ENCODE results near the gene TOMM6. TPM values are rescaled to one million over a fixed set of nuclear protein-coding genes. Genes with fewer than 3 reads are reported as not detected.
A peak's percentile ranks its signal among the peaks of the same experiment; 100 is the strongest.

The TOMM6 gene
- total RNA-seq, 1 experiment from 2014 or later = 197 TPM

DNA sequence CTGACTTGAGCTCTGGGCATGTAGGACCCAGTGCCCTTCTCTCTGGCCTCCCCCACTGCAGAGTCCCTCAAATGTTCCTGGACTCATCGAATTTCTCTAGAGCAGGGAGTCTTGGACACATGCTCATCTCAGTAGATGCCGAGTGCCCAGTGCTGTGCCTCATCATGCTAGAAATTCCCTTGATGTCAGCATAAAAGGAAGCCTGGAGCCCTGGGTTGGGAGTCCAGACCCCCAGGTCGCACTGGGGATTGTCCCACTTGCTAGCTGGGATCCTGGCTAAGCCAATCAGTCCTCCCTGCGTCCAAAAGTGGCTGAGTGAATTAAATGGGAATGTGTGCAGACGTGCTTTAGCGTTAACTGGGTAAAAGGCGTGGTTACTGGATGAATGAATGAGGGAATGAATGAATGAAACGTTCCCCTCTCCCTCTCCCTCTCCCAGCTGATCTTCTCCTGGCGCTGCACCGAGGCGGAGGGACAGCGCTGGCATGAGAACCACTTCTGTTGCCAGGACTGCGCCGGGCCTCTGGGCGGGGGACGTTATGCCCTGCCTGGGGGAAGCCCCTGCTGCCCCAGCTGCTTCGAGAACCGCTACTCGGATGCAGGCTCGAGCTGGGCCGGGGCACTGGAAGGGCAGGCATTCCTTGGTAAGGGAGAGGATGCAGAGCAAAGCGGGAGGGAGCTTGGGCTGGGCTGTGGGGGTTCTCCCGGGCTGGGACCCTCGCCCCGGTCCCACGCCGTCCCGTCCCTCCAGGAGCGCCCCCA lies 1.6 kb upstream of the TOMM6 start:
- Histone ChIP-seq H3K9me3 (ENCODE audit: low read depth, low read length, poor library complexity, severe bottlenecking) (no peaks in the 10 kb centered on the region), H3K4me3 (ENCODE audit: low read depth, low read length, poor library complexity, severe bottlenecking) (peak overlapping the region; percentile 86), H3K36me3 (ENCODE audit: insufficient read depth, low read length, poor library complexity, severe bottlenecking) (peaks cover 20% of the 10 kb centered on the region), H3K27ac (ENCODE audit: low read depth, low read length, poor library complexity, severe bottlenecking) (no peak overlapping the region), H3K4me1 (ENCODE audit: insufficient read depth, low read length, poor library complexity, severe bottlenecking) (peaks cover 10% of the 10 kb centered on the region), H3K27me3 (replicated peaks; ENCODE audit: insufficient read depth, low read depth, low read length, poor library complexity) (no peaks in the 10 kb centered on the region)
- intact Hi-C loops (cut with micrococcal nuclease; ENCODE audit: unreplicated experiment) = loop anchor here (5.0 kb wide), 2 partner anchors 151 to 1111 kb away; no protein-coding TSS in a partner anchor
- BruUV-seq (replicated peaks) = no TSS peak
- TF ChIP-seq, protein P1, sequence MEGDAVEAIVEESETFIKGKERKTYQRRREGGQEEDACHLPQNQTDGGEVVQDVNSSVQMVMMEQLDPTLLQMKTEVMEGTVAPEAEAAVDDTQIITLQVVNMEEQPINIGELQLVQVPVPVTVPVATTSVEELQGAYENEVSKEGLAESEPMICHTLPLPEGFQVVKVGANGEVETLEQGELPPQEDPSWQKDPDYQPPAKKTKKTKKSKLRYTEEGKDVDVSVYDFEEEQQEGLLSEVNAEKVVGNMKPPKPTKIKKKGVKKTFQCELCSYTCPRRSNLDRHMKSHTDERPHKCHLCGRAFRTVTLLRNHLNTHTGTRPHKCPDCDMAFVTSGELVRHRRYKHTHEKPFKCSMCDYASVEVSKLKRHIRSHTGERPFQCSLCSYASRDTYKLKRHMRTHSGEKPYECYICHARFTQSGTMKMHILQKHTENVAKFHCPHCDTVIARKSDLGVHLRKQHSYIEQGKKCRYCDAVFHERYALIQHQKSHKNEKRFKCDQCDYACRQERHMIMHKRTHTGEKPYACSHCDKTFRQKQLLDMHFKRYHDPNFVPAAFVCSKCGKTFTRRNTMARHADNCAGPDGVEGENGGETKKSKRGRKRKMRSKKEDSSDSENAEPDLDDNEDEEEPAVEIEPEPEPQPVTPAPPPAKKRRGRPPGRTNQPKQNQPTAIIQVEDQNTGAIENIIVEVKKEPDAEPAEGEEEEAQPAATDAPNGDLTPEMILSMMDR (conservative IDR thresholded peaks at IDR 0.05; ENCODE audit: low read depth, low read length) = no peak
- TF ChIP-seq EZH2 (IDR thresholded peaks at IDR 0.05; ENCODE audit: borderline replicate concordance, low read depth, low read length, poor library complexity, severe bottlenecking) = no peak
- ChIA-PET POLR2A (ENCODE audit: low non-redundant PET) (no interaction called here), CTCF (interaction anchor here (0.8 to 2.8 kb wide), 6 partner anchors 9 to 418 kb away, joined by 3 to 12 read pairs (median 4); partner anchors contain the start of genes TAF8 and USP49)
- peak; percentile 24 for DNase-seq (ENCODE audit: low spot score)

DNA sequence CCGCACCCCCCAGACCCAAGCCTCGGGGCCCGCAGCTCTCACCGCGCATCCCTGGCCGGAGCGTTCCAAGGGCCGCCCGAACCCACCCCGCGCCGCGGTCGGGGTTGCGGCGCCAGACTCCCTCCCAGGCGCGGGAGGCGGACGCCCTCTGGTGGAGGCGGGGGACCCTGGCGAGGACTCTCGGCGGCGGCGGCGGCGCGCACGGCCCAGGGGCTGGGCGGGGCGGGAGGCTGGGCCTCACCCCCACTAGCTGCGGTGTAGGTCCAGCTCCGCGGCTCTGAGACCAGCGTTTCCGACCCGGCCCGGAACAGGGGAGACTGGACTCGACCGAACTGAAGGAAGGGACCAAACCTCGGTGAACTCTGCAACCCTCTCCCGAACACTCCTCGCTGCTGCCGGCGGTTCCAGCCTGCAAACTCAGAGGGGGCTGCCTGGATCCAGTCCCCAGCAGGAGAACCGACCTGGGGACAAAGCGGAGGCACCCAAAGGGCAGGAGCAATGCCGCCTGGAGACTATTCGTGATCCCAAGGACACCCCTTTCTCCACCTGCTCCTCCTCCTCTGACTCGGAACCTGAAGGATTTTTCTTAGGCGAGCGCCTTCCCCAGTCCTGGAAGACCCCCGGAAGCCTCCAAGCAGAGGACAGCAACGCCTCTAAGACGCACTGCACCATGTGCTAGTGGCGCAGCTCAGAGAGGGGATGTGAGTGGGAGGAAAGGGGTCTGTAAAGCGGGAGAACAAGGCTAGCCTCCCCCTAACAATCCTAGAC lies 859 bp upstream of the TOMM6 start:
- intact Hi-C loops (cut with micrococcal nuclease; ENCODE audit: unreplicated experiment) = loop anchor here (1.0 to 5.0 kb wide), 3 partner anchors 135 to 1111 kb away; partner anchors contain the start of genes BYSL and MED20
- peaks cover 28% of the 10 kb centered on the region for H3K36me3 ChIP-seq (ENCODE audit: insufficient read depth, low read length, poor library complexity, severe bottlenecking)
- POLR2A ChIA-PET (ENCODE audit: low non-redundant PET) = no interaction called here
- no peaks in the 10 kb centered on the region for H3K27me3 ChIP-seq (replicated peaks; ENCODE audit: insufficient read depth, low read depth, low read length, poor library complexity)
- peak overlapping the region; percentile 86 for H3K4me3 ChIP-seq (ENCODE audit: low read depth, low read length, poor library complexity, severe bottlenecking)
- peak; percentile 89 for DNase-seq (ENCODE audit: low spot score)
- H3K27ac ChIP-seq (ENCODE audit: low read depth, low read length, poor library complexity, severe bottlenecking) = peak overlapping the region; percentile 86
- no TSS peak for BruUV-seq (replicated peaks)
- H3K4me1 ChIP-seq (ENCODE audit: insufficient read depth, low read length, poor library complexity, severe bottlenecking) = peaks cover 5% of the 10 kb centered on the region
- no peaks in the 10 kb centered on the region for H3K9me3 ChIP-seq (ENCODE audit: low read depth, low read length, poor library complexity, severe bottlenecking)
- TF ChIP-seq, protein P1 (conservative IDR thresholded peaks at IDR 0.05; ENCODE audit: low read depth, low read length) = peak; percentile 59
- no peak for TF ChIP-seq EZH2 (IDR thresholded peaks at IDR 0.05; ENCODE audit: borderline replicate concordance, low read depth, low read length, poor library complexity, severe bottlenecking)
- CTCF ChIA-PET = interaction anchor here (0.5 to 2.8 kb wide), 10 partner anchors 11 to 665 kb away, joined by 3 to 16 read pairs (median 4); partner anchors contain the start of genes BYSL, MED20, TAF8 and TFEB

DNA sequence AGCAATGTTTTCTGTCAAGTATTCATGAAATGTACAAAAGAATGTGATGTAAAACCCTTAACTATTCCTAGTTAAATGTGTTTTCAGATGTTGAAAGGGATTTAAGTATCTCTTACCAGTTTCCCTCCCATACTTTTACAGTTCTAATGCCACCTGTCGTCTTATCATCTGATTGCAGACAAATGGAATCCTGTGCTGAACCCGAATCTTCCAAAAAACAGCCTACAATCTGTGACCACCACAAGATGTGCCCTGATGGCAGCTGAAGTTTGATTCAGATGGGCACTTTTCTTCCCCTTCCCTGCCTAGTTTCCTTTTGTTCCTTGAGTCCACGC lies 1.9 kb downstream of the TOMM6 start:
- no TSS peak for BruUV-seq (replicated peaks)
- H3K36me3 ChIP-seq (ENCODE audit: insufficient read depth, low read length, poor library complexity, severe bottlenecking) = peaks cover 36% of the 10 kb centered on the region
- TF ChIP-seq, protein P1 (conservative IDR thresholded peaks at IDR 0.05; ENCODE audit: low read depth, low read length) = no peak
- TF ChIP-seq EZH2 (IDR thresholded peaks at IDR 0.05; ENCODE audit: borderline replicate concordance, low read depth, low read length, poor library complexity, severe bottlenecking) = no peak
- H3K27me3 ChIP-seq (replicated peaks; ENCODE audit: insufficient read depth, low read depth, low read length, poor library complexity) = no peaks in the 10 kb centered on the region
- intact Hi-C loops (cut with micrococcal nuclease; ENCODE audit: unreplicated experiment) = loop anchor here (5.0 kb wide), 2 partner anchors 148 to 1108 kb away; no protein-coding TSS in a partner anchor
- H3K27ac ChIP-seq (ENCODE audit: low read depth, low read length, poor library complexity, severe bottlenecking) = no peak overlapping the region
- POLR2A ChIA-PET (ENCODE audit: low non-redundant PET) = no interaction called here
- no peaks in the 10 kb centered on the region for H3K9me3 ChIP-seq (ENCODE audit: low read depth, low read length, poor library complexity, severe bottlenecking)
- DNase-seq (ENCODE audit: low spot score) = no peak
- no peak overlapping the region for H3K4me3 ChIP-seq (ENCODE audit: low read depth, low read length, poor library complexity, severe bottlenecking)
- H3K4me1 ChIP-seq (ENCODE audit: insufficient read depth, low read length, poor library complexity, severe bottlenecking) = peaks cover 5% of the 10 kb centered on the region
- CTCF ChIA-PET = no interaction called here

Data from A673 (cell line).